IMR-90 (cell line): ENCODE measurements around the gene PAFAH2.

ENCODE experiments used
- BHLHE40 ChIP-seq: fragments of 150-350 bp; IDR thresholded peaks from 2 replicates; pipeline ENCODE4 v1.6.1; 2016; ENCODE audit warnings: mild to moderate bottlenecking, low read depth, low read length
- CEBPB ChIP-seq: IDR thresholded peaks from 2 replicates; pipeline ENCODE4 v1.6.1; 2012; ENCODE audit warnings: low read depth, low read length, improper control_type of control experiment
- MAFK ChIP-seq: IDR thresholded peaks from 2 replicates; pipeline ENCODE4 v1.6.1; 2012; ENCODE audit warnings: low read depth, low read length, improper control_type of control experiment
- MAZ ChIP-seq: IDR thresholded peaks from 2 replicates; pipeline ENCODE4 v1.6.1; 2012; ENCODE audit warnings: low read depth, mild to moderate bottlenecking, low read length, improper control_type of control experiment, moderate library complexity, borderline replicate concordance
- NFE2L2 ChIP-seq: fragments of 150-350 bp; IDR thresholded peaks from 2 replicates; pipeline ENCODE4 v1.6.1; 2016; ENCODE audit warnings: low read depth, mild to moderate bottlenecking, low read length
- POLR2A ChIP-seq: IDR thresholded peaks from 2 replicates; pipeline ENCODE4 v1.6.1; 2012; ENCODE audit warnings: mild to moderate bottlenecking, low read depth, low read length
- RAD21 ChIP-seq: IDR thresholded peaks from 2 replicates; pipeline ENCODE4 v1.6.1; 2012; ENCODE audit warnings: low read length, improper control_type of control experiment
- TF ChIP-seq, protein P1 (sequence below): conservative IDR thresholded peaks from 2 replicates; pipeline ENCODE4 v1.5.1; 2012; ENCODE audit warnings: mild to moderate bottlenecking, low read depth, low read length, improper control_type of control experiment

DNA sequence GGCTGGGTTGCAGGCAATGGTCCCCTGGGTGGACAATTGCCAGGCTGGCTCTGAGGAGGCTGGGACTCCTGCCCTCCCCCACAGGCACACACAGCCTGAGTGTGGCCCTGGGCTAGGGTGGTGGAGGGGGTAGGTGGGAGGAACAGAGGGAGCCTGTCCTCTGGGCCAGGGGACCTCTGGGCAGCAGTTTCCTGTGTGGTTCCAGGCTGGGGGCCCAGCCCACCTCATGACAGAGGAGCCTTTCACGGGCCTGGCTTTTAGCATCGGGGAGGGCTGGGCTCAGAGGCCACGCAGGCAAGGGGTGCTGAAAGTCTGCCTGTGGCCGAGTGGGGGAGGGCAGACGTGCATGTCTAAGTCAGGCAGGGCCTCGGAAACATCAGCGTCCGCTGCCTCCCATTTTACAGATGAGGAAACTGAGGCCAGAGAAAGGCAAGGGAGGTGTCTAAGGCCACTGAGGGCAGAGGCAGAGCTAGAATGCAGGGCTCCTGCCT is 30.7 kb upstream of the PAFAH2 start:
- TF ChIP-seq RAD21 (no peak), CEBPB (no peak), POLR2A (no peak), MAZ (no peak), NFE2L2 (no peak), MAFK (no peak), BHLHE40 (no peak)
- TF ChIP-seq, protein P1, sequence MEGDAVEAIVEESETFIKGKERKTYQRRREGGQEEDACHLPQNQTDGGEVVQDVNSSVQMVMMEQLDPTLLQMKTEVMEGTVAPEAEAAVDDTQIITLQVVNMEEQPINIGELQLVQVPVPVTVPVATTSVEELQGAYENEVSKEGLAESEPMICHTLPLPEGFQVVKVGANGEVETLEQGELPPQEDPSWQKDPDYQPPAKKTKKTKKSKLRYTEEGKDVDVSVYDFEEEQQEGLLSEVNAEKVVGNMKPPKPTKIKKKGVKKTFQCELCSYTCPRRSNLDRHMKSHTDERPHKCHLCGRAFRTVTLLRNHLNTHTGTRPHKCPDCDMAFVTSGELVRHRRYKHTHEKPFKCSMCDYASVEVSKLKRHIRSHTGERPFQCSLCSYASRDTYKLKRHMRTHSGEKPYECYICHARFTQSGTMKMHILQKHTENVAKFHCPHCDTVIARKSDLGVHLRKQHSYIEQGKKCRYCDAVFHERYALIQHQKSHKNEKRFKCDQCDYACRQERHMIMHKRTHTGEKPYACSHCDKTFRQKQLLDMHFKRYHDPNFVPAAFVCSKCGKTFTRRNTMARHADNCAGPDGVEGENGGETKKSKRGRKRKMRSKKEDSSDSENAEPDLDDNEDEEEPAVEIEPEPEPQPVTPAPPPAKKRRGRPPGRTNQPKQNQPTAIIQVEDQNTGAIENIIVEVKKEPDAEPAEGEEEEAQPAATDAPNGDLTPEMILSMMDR = no peak
